Omental fat pad (tissue), 4 donors: ENCODE data around the gene SLC17A3. TPM values are rescaled to one million over a fixed set of nuclear protein-coding genes. Genes with fewer than 3 reads are reported as not detected.

Experiments
- ATAC-seq: fragments of 150-250 bp; one replicate; pipeline ENCODE4 v1.9.1; 2016; ENCODE audit warnings: mild to moderate bottlenecking, moderate library complexity; ENCODE audit not compliant: low FRiP score
- DNase-seq: peaks from one replicate; pipeline ENCODE4 v3.0.0-alpha.2; 2019; ENCODE audit warnings: low spot score
- CTCF ChIP-seq, 3 donors: fragments of 450-650 bp; IDR thresholded peaks; one replicate each; pipeline ENCODE4 v1.5.1; 2016 to 2017; ENCODE audit warnings: antibody characterized with exemption in 3 of 3, mild to moderate bottlenecking in 3 of 3, moderate library complexity in 2 of 3
- total RNA-seq, 4 donors: library from RNA; depleted of rRNA; stranded (reverse); fragments of >200 nt; gene quantifications; one replicate each; pipeline ENCODE4 v1.1.0, GENCODE V29; 2016

The SLC17A3 gene
- total RNA-seq, 4 donors from 2014 or later: not detected

- ATAC-seq (no peak), DNase-seq (no peak)
- no peak for TF ChIP-seq CTCF (IDR thresholded peaks at IDR 0.05)
These were observed 42.3 kb upstream of the SLC17A3 start for GRCh38 chr6:25916330-25916729.

DNA sequence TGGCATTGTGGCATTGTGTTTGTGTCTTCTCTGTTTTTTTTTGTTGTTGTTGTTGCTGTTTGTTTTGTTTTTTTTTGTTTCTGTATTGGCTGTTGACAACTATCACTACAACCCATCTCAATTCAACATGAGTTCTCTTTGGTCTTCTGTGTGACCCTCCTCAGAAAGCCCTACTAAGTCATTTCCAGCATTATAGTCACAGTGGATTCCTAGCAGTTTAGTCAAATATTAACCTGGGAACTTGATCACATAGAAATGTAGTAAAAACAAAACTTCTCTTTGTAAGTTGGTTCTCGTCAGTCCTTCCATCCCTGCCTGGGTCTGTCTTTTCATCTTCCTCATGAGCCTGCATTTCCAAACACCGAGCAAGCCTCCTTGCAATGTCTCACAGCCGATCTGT is 39.7 kb upstream of the SLC17A3 start:
- no peak for ATAC-seq

GRCh38 chr6:25911351-25911750 is 37.3 kb upstream of the SLC17A3 start:
- TF ChIP-seq CTCF (IDR thresholded peaks at IDR 0.05): no peak
- ATAC-seq (no peak), DNase-seq (no peak)

More for the DNA sequence above, 39.7 kb upstream of the SLC17A3 start:
- DNase-seq: no peak
- no peak for TF ChIP-seq CTCF (IDR thresholded peaks at IDR 0.05)

DNA sequence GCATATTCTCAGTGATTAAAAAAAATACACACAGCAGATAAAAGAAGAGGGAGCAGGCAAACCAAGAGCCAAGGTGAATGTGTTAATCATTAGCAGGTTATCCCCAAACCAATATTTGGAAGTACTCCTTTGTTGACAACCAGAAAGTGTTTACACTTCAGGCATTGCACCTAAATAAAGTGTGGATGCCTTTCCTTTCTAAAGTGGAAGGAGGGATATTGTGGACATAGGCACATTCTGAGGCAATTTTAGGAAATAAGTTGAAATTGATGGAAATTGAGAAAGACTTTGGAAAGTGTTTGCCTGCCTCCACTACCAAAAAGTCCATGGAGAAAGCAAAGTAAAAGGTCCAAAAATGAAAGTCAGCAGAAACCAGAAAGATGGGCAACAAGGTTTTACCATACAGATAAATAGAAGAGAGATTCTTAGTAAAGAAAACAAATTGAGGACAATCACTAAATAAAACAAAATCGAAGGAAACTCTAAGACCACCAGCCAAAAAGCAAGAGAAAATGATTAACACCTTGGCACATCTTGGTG is 33.5 kb upstream of the SLC17A3 start:
- no peak for TF ChIP-seq CTCF (IDR thresholded peaks at IDR 0.05)
- DNase-seq (no peak), ATAC-seq (no peak)

DNA sequence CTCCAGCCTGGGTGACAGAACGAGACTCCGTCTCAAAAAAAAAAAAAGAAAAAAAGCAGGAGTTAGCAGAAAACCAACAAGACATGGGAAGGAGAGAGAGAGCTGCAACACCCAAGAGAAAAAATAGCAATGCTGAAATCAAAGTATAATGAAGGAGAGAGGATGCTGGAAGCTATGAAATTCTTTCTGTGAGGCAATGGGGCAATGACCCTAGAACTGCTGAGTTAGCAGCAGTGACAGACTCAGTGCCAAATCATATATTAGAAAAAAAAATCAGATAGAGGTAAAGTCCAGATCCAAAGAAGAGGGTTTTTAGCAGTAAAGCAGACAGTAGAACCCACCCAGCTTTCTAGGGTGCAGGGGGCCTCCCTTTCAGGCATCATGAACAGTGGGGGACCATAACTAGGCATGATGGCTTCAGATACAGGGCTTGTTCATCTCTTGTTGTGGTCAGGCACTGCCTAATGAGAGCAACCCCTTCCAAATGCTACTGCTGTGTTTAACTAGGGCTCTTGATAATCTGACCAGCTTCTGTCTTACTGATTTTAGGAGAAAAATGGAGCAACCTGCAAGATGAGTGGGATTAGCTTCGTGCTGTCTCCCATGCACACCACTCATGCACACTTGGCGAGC is 29.5 kb upstream of the SLC17A3 start:
- no peak for ATAC-seq
- no peak for TF ChIP-seq CTCF (IDR thresholded peaks at IDR 0.05)

DNA sequence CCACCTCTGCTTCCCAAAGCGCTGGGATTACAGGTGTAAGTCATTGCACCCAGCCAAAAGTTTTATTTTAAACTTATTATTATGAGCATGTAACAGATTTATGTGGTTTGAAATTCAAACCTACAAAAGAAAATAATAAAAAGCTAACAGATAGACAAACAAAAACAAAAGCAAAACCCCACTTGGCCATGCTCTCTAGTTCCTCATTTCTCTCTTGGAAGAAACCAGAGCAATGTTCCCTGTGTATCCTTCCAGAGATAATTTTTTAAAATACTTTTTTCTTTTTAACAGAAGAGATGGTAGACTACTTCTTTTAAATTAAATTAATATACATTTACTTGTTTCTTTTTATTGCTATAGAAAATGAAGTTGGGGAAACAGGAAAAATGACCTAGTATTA is 28.0 kb upstream of the SLC17A3 start:
- no peak for ATAC-seq
- no peak for DNase-seq
- TF ChIP-seq CTCF (IDR thresholded peaks at IDR 0.05): no peak

More for the DNA sequence above, 29.5 kb upstream of the SLC17A3 start:
- DNase-seq: no peak

- DNase-seq (no peak), ATAC-seq (no peak)
These were observed 26.8 kb upstream of the SLC17A3 start for GRCh38 chr6:25900843-25901242.

More at GRCh38 chr6:25900843-25901242, 26.8 kb upstream of the SLC17A3 start:
- no peak for TF ChIP-seq CTCF (IDR thresholded peaks at IDR 0.05)
